ENCODE results near the gene TTYH2. TPM values are rescaled to one million over a fixed set of nuclear protein-coding genes. Genes with fewer than 3 reads are reported as not detected.

Gene TTYH2
- total and polyA plus RNA-seq, 2 donors (not counting 1 experiment from before 2014, with no cell fraction given): 3.0 to 3.1 TPM

DNA sequence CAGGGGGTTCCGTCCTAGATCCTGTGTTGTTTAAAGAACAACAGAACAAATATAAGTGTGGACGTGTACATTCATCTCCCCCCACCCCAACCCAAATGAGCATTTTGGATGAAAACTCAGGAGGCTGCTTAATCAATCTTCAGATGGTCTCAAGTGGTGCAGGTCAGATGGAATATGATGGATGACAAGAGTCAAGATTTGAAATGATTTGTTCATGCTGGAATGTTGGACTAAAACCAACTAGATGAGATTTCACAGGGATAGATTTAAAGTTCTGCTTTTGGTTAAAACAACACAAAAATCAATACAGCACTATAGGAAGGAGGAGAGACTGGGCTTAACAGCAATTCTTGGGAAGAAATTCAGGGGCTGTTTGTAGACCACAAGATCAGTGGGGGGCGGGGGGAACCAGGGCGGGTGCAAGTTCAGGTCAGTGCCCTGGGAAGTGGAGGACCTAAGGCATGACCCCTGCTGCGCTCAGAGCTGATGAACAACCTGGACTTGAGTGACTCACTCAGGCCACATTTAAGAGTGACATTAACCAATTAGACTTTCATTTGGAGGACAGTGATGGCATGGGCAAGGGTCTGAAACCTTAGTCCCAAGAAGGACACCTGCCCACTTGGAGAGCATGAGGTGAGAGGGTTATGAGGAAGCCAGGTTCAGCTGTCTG lies 15.1 kb downstream of the TTYH2 start:
- Mint-ChIP-seq H3K4me1 (peaks cover 1% of the 10 kb centered on the region), H3K4me3 (no peak overlapping the region), H3K9me3 (ENCODE audit: insufficient read depth) (no peaks in the 10 kb centered on the region), H3K27ac (no peak overlapping the region), H3K27me3 (no peaks in the 10 kb centered on the region)
- WGBS (ENCODE audit: insufficient coverage): 95% methylated on average over 3 of the region's 5 CpGs
- Histone ChIP-seq H2AFZ (ENCODE audit: insufficient read depth, low read depth, low read length, poor library complexity, severe bottlenecking) (no peak overlapping the region), H4K20me1 (ENCODE audit: control insufficient read depth, insufficient read depth, low read length, poor library complexity, severe bottlenecking) (no peaks in the 10 kb centered on the region), H3K27me3 (replicated peaks in 1 of 4; ENCODE audit: control extremely low read depth in 1 of 4, control insufficient read depth in 3 of 4, insufficient read depth in 4 of 4, low read length in 3 of 4) (no peaks in the 10 kb centered on the region), H3K4me2 (replicated peaks; ENCODE audit: low read depth, low read length, poor library complexity, severe bottlenecking) (no peak overlapping the region), H3K4me1 (ENCODE audit: control insufficient read depth in 2 of 2, insufficient read depth in 2 of 2, low read length in 2 of 2) (no peaks in the 10 kb centered on the region), H3K9ac (ENCODE audit: low read length) (no peak overlapping the region), H3K79me2 (ENCODE audit: control insufficient read depth, insufficient read depth, low read length) (no peaks in the 10 kb centered on the region), H3K36me3 (replicated peaks in 1 of 2; ENCODE audit: control extremely low read depth in 1 of 2, control insufficient read depth in 1 of 2, extremely low read depth in 1 of 2, insufficient read depth in 2 of 2, low read length in 1 of 2) (no peaks in the 10 kb centered on the region), H3K27ac (ENCODE audit: low read length in 2 of 2) (no peak overlapping the region), H3K4me3 (ENCODE audit: control extremely low read depth in 1 of 5, extremely low read depth in 1 of 5, insufficient read depth in 1 of 5, low read depth in 2 of 5, low read length in 4 of 5) (no peak overlapping the region), H3K9me3 (ENCODE audit: control extremely low read depth in 1 of 3, control insufficient read depth in 2 of 3, insufficient read depth in 1 of 3, low read length in 2 of 3) (no peaks in the 10 kb centered on the region)
- TF ChIP-seq, protein P1, sequence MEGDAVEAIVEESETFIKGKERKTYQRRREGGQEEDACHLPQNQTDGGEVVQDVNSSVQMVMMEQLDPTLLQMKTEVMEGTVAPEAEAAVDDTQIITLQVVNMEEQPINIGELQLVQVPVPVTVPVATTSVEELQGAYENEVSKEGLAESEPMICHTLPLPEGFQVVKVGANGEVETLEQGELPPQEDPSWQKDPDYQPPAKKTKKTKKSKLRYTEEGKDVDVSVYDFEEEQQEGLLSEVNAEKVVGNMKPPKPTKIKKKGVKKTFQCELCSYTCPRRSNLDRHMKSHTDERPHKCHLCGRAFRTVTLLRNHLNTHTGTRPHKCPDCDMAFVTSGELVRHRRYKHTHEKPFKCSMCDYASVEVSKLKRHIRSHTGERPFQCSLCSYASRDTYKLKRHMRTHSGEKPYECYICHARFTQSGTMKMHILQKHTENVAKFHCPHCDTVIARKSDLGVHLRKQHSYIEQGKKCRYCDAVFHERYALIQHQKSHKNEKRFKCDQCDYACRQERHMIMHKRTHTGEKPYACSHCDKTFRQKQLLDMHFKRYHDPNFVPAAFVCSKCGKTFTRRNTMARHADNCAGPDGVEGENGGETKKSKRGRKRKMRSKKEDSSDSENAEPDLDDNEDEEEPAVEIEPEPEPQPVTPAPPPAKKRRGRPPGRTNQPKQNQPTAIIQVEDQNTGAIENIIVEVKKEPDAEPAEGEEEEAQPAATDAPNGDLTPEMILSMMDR (IDR thresholded peaks at IDR 0.05): no peak
- no peak for TF ChIP-seq EZH2 (IDR thresholded peaks at IDR 0.05; ENCODE audit: borderline replicate concordance, insufficient read depth, low read depth, low read length, poor library complexity, severe bottlenecking)
- DNase-seq: no peak
- ChIA-PET CTCF (no interaction called here), POLR2A (no interaction called here)
- intact Hi-C loops (cut with micrococcal nuclease): no loop called here
- no peak for ATAC-seq (ENCODE audit: low read depth)

DNA sequence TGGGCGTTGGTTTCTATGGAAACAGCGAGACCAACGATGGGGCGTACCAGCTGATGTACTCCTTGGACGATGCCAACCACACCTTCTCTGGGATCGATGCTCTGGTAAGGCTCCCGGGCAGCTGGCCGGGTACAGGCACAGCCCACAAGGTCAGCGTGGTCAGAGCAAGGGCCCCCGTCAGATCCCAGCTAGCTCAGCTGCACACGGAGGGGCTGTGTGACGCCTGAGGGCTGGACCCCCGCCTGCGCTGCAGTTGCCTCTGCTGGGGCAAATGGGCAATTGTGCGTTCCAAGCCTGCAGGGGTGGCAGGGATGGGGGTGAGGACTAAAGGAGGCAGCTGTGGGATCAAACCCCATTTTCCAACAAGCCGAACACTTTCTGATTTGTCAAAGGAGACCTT lies 17.5 kb downstream of the TTYH2 start:
- 98% methylated on average over 15 of the region's 16 CpGs for WGBS (ENCODE audit: insufficient coverage)
- H3K27ac ChIP-seq (ENCODE audit: low read length in 2 of 2): no peak overlapping the region
- H3K4me3 ChIP-seq (ENCODE audit: control extremely low read depth in 1 of 5, extremely low read depth in 1 of 5, insufficient read depth in 1 of 5, low read depth in 2 of 5, low read length in 4 of 5): no peak overlapping the region
- no peaks in the 10 kb centered on the region for H3K36me3 ChIP-seq (replicated peaks in 1 of 2; ENCODE audit: control extremely low read depth in 1 of 2, control insufficient read depth in 1 of 2, extremely low read depth in 1 of 2, insufficient read depth in 2 of 2, low read length in 1 of 2)
- no peaks in the 10 kb centered on the region for H3K79me2 ChIP-seq (ENCODE audit: control insufficient read depth, insufficient read depth, low read length)
- intact Hi-C loops (cut with micrococcal nuclease): no loop called here
- CTCF ChIA-PET: interaction anchor here (1.1 kb wide), 1 partner anchor 20 kb away, joined by 3 read pairs; no protein-coding TSS in a partner anchor
- no peak for TF ChIP-seq EZH2 (IDR thresholded peaks at IDR 0.05; ENCODE audit: borderline replicate concordance, insufficient read depth, low read depth, low read length, poor library complexity, severe bottlenecking)
- TF ChIP-seq, protein P1 (IDR thresholded peaks at IDR 0.05): no peak
- no peak overlapping the region for H3K4me3 Mint-ChIP-seq
- H3K4me1 ChIP-seq (ENCODE audit: control insufficient read depth in 2 of 2, insufficient read depth in 2 of 2, low read length in 2 of 2): peaks cover 12 to 17% of the 10 kb centered on the region in 2 donors
- peaks cover 15% of the 10 kb centered on the region for H3K4me1 Mint-ChIP-seq
- POLR2A ChIA-PET: no interaction called here
- H3K27me3 Mint-ChIP-seq: no peaks in the 10 kb centered on the region
- H3K9ac ChIP-seq (ENCODE audit: low read length): no peak overlapping the region
- no peak overlapping the region for H3K27ac Mint-ChIP-seq
- H3K9me3 ChIP-seq (ENCODE audit: control extremely low read depth in 1 of 3, control insufficient read depth in 2 of 3, insufficient read depth in 1 of 3, low read length in 2 of 3): no peaks in the 10 kb centered on the region
- H4K20me1 ChIP-seq (ENCODE audit: control insufficient read depth, insufficient read depth, low read length, poor library complexity, severe bottlenecking): no peaks in the 10 kb centered on the region
- no peaks in the 10 kb centered on the region for H3K9me3 Mint-ChIP-seq (ENCODE audit: insufficient read depth)
- no peak overlapping the region for H2AFZ ChIP-seq (ENCODE audit: insufficient read depth, low read depth, low read length, poor library complexity, severe bottlenecking)
- no peak for DNase-seq
- H3K4me2 ChIP-seq (replicated peaks; ENCODE audit: low read depth, low read length, poor library complexity, severe bottlenecking): no peak overlapping the region
- ATAC-seq (ENCODE audit: low read depth): no peak
- H3K27me3 ChIP-seq (replicated peaks in 1 of 4; ENCODE audit: control extremely low read depth in 1 of 4, control insufficient read depth in 3 of 4, insufficient read depth in 4 of 4, low read length in 3 of 4): no peaks in the 10 kb centered on the region
